Measurements from ENCODE around the gene PDE4B.
"Not testable (repeated sequence)": the region's sequence is repeated elsewhere in the genome, so short reads cannot be mapped to it uniquely, and the experiment has no call there.

Gene PDE4B

DNA sequence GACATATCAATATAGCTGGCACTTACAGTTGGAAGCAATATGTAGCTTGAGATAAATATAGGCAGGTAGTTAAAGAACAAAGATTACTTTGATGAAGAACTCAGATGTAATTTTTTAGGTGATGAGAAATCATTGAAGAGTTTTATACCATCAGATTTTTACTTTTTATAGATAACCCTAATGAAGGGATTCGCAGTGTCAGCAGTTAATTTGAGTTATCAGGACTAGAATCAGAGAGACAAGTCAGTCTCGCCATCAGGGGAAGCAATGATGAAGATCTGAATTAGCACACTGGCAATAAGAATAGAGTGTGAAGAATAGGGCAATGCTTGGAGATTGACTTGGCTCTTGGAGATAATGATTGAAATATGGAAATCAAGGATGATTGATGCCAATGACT lies 342.5 kb downstream of the PDE4B start:
- no peak for DNase-seq (ENCODE audit: low read depth)

DNA sequence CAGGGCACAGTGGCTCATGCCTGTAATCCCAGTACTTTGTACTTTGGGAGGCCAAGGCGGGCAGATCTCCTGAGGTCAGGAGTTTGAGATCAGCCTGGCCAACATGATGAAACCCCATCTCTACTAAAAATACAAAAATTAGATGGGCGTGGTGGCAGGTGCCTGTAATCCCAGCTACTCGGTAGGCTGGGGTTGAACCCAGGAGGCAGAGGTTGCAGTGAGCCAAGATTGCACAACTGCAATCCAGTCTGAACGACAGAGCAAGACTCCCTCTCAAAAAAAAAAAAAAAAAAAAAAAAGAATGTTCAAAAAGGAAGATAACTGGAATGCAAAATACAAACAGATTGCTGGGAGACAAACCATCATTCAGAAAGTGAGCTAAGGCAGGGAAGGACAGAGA lies 343.7 kb downstream of the PDE4B start:
- not testable (repeated sequence) for DNase-seq (ENCODE audit: low read depth)

DNA sequence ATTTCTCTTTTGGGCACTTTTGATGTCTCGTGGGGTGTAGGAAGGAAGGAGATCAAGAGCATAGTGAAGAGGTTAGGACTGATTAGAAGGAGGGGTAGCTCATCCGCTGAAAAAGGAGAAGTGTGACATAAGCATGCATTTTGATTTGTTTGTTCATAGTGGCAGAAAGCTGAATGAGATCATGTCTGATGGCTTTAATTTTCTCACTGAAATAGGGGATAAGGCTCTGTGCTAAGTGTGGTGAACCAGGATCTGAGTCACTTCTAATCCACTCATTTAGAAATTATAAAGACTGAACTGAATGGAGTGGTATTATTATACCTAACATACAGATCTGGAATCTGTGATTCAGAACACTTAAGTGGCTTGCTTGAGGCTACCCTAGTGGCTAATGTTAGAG lies 344.5 kb downstream of the PDE4B start:
- DNase-seq (ENCODE audit: low read depth), result no peak

GRCh38 chr1:66138613-66139012 lies 345.9 kb downstream of the PDE4B start:
- DNase-seq (ENCODE audit: low read depth), result no peak

- DNase-seq (ENCODE audit: low read depth), result no peak
Measured at GRCh38 chr1:66140072-66140471, 347.4 kb downstream of the PDE4B start.

DNA sequence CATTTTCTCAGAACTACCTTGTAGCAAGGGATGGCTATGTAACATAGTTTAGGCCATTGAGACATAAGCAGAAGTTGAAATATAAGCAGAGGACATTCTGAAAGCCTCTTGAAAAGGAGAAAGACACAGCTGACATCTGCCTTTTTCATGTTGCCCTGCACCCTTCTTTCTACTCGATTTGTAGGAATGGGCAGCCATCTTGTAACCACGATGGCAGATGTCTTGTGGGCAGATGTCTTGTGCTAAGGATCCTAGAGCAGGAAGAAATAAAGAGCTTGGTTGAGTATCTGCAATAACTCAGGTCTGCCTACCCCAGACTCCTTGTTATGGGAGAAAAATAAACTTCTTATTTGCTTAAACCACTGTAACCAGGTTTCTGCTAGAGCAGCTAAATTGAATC lies 351.0 kb downstream of the PDE4B start:
- DNase-seq (ENCODE audit: low read depth), result no peak

- DNase-seq (ENCODE audit: low read depth), result no peak
Measured at GRCh38 chr1:66147226-66147835, 354.6 kb downstream of the PDE4B start.

DNA sequence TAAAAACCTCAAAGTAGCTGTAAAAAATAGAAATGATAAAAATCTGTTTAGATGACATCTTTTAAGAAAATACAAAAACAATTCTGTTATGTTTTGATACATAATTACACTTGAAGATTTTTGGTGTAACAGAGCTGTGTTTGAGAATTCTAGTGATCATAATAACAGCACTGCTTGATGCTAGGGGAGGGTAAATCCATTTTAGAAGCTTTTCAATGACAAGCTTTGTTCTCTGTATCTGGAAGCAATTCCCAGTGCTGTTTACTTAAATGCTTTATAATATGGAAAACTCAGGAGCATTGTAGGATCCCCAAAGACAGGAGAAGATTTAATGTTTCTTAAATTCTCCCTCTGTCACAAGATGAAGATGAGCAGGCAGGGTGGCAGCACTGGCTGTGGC lies 359.3 kb downstream of the PDE4B start:
- DNase-seq (ENCODE audit: low read depth), result no peak

DNA sequence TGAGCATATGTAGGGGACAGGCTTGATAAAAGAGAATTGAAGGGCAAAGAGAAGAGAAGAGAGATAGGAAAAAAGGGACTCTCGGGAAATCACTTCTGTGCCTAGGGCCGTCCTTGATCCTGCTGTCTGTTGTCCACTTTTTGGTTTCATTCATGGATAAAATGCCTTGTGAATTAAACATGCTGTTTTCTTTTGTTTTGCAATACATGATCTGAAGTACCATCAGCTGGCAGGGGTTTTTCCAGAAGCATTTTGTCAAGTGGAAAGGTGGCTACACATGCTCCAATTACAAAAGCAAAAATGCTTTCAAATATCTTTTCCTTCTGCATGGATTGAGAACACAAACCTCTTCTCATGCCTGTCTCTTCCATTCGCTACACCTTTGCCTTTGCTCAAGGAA lies 361.7 kb downstream of the PDE4B start:
- DNase-seq (ENCODE audit: low read depth), result no peak

DNA sequence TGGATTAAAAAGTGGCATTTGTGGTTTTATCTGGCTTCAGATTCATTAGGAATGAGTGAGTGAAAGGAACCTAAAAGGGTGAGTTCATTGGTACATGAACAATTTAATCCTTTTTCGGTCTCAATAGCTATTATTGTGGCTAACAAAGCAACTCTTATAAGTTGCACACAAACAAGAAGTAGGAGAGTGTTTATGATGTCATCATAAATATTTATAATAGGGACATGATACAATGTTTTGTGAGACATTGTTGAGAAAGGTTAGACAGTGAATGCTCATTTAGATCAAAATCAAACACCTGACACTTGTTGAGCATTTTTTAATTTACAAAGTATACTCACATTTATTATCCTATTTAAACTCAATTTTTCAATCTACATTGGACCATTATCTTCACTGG lies 363.4 kb downstream of the PDE4B start:
- DNase-seq (ENCODE audit: low read depth), result no peak

GRCh38 chr1:66159800-66160199 lies 367.1 kb downstream of the PDE4B start:
- DNase-seq (ENCODE audit: low read depth), result no peak

DNA sequence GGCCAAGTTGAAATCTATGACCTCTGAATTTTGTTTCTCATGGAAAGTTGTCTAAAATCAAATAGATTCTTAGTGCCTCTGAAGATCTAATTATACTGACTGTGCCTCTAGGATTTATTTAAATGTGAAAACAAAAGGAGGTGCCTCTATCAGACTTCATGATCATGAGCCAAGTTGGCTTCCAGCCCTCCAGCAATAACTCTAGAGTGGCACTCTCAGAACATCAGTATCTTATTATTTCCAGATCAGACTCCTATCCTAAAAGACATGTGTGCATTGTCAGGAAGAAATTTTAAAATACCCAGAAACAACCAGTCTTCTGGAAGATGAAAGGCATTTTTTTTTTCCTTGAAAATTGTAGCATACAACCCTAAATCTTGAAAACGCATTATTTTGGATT lies 368.0 kb downstream of the PDE4B start:
- DNase-seq (ENCODE audit: low read depth), result no peak

DNA sequence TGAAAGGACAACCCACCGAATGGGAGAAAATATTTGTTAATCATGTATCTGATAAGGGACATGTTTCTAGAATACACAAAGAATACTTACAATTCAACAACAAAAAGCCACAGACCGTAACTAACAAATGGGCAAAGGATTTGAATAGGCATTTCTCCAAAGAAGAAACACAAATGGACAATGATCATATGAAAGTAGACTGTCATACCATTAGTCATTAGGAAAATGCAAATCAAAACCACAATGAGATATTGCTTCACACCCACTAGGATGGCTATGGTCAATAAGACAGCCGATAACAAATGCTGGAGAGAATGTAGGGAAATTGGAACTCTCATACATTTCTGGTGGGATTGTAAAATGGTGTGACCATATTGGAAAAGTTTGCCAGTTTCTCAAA lies 374.1 kb downstream of the PDE4B start:
- no peak for DNase-seq (ENCODE audit: low read depth)

DNA sequence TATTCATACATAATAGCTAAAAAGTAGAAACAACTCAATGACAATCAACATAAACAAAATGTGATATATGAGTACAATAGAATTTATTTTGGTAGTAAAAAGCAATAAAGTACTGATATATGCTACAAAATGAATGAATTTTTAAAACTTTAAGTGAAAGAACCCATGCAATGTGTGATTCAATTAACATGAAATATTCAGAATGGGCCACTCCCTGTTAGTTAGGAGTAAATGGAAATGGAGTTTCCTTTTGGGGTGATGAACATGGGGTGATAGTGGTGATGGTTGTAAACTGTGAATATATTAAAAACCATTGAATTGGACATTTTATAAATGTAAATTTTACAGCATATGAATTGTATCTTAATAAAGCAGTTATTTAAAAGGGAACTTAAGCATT lies 374.6 kb downstream of the PDE4B start:
- no peak for DNase-seq (ENCODE audit: low read depth)

GRCh38 chr1:66168467-66168887 lies 375.8 kb downstream of the PDE4B start:
- DNase-seq (ENCODE audit: low read depth), result no peak

- no peak for DNase-seq (ENCODE audit: low read depth)
Measured at GRCh38 chr1:66168948-66169671, 376.4 kb downstream of the PDE4B start.

DNA sequence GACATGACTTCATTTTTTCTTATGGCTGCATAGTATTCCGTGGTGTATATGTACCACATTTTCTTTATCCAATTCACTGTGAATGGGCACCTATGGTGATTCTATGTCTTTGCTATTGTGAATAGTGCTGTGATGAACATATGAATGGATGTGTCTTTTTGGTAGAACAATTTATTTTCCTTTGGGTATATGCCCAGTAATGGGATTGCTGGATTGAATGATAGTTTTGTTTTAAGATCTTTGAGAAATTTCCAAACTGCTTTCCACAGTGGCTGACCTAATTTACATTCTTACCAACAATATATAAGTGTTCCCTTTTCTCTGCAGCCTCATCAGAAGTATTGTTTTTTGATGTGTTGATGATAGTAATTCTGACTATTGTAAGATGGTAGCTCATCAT lies 379.6 kb downstream of the PDE4B start:
- no peak for DNase-seq (ENCODE audit: low read depth)

- no peak for DNase-seq (ENCODE audit: low read depth)
Measured at GRCh38 chr1:66175098-66175497, 382.4 kb downstream of the PDE4B start.

DNA sequence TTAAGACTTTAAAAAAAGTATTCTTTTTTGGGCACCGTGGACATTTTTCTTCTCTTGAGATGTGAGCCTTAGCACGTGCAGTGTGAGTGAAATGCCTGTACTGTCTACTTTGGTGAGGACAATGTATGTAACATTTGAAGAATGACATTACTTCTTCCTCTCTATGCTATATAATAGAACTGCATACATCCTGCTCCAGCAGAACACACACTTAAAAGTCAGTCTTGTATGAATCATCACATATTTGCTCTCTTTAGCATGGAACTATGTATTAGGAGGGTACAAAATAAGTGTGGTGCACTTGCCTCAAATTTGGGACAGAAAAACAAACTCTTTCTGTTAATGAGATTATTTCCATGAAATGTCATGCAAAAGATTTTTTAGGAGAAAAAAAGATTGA lies 382.9 kb downstream of the PDE4B start:
- DNase-seq (ENCODE audit: low read depth), result no peak

GRCh38 chr1:66176012-66176715 lies 383.5 kb downstream of the PDE4B start:
- DNase-seq (ENCODE audit: low read depth), result no peak

DNA sequence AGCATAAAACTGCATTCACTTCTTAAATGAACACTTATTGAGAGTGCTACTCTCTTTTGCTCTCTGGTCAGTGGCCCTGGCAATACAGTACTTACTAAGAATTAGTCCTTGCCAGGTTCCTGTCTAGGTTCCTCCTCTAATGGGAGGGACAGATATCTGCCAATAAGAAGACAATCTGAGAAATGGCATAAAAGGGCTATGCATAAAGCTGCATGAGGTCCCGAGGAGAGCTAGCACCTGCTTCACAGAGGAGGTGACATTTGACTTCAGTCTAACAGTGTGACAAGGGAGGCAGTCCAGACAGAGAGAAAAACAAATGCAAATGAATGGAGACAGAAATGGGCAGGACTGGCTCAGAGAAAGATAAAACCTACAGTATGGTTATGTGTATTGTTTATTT lies 384.1 kb downstream of the PDE4B start:
- DNase-seq (ENCODE audit: low read depth), result no peak

- no peak for DNase-seq (ENCODE audit: low read depth)
Measured at GRCh38 chr1:66177510-66177909, 384.8 kb downstream of the PDE4B start.

- no peak for DNase-seq (ENCODE audit: low read depth)
Measured at GRCh38 chr1:66182026-66182425, 389.3 kb downstream of the PDE4B start.
